Kidney glomerular epithelial cell (primary cell): ENCODE data around the gene GXYLT2.
"Not testable (repeated sequence)": the region's sequence is repeated elsewhere in the genome, so short reads cannot be mapped to it uniquely, and the experiment has no call there.

ENCODE experiments used
- DNase-seq: peaks from one replicate; lab custom pipeline; 2025; lab: John Stamatoyannopoulos, UW

The GXYLT2 gene

DNA sequence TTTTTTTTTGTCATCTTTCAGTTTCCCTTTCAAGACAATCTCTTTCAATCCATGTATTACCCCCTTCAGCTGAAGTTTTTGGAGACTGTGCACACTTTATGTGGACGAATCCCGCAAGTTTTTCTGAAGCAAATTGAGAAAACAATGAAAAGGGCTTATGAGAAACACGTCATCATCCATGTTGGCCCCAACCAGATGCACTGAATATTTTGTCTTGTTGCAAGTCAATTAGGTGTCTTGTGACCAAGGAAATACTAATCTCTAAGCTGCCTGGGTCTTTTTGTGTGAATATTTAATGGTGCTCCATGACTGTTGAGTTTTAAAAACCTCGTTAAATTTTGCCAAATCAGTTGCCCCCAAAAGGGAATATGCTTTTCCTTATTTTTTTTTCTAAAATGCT is 87.1 kb downstream of the GXYLT2 start:
- DNase-seq, result no peak

DNA sequence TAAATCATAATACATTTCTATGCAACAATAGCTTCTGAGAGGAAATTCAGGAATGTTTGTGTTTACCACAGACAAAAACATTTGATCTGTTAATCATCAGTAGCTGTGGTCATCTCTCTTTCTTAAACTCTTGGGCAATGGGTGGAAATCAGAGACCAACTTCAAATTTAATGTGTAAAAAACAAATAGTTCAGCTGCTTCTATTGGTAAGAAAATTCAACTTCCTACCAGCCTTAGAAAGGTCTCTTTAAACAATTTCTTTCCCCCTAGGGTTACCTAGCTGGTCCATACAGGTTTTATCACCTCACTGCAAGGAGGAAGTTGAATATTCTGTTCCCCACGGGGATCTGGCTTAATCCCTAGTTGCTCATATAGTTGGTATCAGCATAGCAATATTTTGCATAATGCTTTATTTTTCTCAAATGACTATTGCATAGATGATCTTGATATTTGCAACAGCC is 88.5 kb downstream of the GXYLT2 start:
- DNase-seq, result peak; percentile 13

DNA sequence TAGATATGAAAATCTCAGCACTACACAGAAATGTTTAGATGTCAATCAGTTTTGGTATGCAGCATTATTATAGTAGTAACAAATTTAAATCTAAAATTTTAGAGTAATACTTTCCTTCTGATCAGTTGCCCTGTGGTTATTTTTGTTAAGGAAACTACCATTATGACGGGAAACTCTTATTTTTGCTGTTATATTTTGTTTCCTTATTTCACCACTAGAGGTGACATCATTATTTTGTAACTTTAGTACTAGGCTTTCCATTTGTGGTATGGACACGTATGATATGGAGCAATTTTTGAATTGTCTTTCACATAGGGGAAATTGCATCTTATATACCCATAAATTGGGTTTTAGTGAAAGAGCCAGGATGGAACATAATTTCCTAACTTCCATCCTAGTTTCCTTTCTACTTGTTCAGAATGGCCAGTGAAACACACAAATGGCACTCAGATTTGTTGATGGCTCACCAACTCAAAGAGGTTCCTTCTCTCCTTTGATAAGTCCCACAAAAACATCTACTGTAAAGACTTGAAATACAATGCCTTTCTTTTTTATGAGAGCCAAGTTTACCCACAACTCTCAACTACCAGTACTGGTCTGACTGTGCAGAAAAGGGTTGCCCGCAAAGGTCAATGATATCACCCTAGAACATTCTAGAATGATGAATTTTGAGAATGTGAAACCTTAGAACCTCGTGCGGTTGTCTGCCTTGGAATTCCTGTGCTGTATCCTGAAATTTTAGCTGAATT is 89.4 kb downstream of the GXYLT2 start:
- no peak for DNase-seq

DNA sequence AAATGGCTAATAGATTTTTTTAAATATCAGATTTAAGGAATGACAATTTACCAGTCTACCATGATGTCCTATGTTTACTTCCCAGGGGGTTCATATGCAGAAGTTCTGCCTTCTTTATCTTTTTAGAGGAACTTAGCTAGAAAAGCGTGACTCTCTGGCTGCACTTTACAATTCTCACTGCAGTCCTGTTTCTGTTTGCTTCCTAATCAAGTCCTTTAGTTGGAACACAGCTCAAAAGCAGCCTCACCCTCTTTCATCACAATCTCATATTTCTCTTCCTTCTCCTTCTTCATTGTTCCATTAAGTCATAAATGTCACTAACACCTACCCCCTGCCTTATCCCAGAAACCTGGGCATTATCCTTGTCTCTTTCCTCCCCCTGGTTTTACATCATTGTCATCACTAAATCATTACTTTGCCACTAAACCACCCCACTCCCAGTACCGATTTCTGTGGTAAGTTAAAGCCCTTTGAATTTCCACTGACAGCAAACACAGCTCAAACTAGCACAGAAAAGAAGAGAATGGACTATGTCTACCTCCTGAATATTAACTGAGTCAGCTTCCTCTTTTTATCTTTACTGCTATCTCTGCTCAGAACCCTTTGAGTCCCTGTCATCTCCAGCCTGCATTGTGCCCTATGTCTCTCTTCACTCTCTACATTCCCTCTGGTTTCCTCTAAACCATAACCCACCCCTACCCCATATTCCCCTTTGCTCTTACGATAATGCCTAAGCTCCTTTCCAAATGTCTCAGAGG is 94.9 kb downstream of the GXYLT2 start:
- DNase-seq, result no peak

DNA sequence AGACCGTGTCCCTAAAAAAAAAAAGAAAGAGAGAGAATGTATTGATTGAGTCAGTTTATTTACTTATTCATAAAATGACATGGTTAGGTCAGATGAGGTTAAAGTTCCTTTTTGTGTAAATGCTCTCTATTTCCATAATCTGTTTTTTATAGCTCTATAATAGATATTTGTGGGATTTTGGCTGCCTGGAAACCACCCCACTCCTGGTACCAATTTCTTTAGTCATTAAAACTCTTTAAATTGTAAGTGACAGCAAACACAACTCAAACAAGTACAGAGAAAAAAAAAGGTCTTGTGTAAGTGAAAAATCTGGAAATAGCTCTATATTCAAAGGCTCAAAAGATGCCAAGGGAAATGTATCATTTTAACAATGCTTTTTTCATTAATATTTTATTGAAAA is 97.7 kb downstream of the GXYLT2 start:
- DNase-seq, result no peak

DNA sequence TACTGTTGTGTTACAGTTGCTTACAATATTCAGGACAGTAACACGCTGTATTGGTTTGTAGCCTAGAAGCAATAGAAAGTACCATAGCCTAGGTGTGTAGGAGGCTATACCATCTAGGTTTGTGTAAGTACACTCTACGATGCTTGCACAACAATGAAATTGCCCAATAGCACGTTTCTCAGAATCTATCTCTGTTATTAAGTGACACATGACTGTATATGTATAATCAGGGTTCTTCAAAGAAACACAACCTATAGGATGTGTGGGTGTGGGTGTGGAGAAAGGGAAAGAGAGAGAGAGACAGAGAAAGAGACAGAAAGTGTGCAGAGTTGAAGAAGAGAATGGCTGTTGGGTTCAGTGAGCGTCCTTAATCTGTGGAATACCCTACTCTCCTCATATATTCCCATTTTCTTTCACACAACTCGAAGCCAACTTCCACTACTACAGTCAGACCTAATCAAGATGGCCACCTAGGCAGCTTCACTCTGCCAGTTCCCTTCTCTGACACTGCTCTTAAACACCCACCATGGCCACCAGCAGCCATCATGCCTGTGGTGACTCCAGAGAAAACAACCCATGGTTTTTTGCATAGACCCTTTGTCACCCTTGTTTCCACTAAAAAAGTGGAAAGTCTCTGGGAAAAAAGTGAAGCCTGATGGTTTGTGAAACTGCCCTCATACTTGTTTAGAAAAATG is 103.0 kb downstream of the GXYLT2 start:
- DNase-seq, result no peak

DNA sequence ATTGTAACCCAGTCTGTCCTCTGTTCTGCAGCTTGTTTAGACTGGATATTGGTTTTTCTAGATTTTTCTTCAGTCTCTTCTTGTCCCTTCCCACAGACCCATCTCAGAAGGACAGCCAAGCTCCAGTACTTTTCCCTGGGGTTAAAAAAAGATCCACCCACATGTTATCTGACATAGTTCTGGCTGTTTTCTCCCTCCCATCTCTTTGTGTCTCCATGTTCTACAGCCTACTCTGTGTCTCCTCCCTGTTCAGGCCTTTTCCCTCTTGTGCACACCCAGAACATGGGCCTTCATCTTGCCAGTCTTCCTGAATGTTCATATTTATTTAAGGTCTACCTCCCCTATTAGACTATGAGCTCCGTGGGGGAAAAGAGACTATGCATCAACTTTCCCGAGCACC is 103.7 kb downstream of the GXYLT2 start:
- no peak for DNase-seq

DNA sequence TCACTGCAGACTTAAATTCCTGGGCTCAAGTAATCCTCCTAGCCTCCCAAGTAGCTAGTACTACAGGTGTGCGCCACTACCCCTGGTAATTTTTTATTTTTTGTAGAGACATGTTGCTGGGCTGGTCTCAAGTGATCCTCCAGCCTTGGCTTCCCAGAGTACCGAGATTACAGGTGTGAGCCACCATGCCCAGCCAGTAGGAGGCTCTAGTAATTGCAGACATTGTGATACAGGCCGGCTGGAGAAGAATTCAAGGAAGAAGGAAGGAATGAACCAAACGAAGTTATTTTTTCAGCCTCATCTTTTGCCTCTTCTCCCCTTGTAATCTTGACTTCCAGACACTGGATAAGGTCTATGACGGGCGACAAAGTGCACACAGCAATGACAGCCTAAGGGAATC is 105.5 kb downstream of the GXYLT2 start:
- DNase-seq, result no peak

DNA sequence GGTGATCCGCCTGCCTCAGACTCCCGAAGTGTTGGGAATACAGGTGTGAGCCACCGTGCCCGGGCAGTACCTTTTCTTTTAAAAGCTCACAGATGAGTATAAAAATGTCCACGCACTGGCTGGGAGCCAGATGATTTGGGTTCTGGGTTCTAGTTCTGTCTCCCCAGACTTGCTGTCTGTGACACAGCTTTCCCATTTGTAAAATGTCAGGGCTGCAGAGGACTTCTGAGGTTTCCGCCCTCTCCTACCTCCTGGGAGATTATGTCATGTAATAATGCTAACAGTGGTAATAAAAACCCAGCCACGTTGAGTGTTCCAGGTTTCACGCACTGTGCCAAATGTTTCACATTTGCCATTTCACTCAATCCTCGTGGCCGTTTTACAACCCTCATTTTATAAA is 107.5 kb downstream of the GXYLT2 start:
- DNase-seq, result no peak

DNA sequence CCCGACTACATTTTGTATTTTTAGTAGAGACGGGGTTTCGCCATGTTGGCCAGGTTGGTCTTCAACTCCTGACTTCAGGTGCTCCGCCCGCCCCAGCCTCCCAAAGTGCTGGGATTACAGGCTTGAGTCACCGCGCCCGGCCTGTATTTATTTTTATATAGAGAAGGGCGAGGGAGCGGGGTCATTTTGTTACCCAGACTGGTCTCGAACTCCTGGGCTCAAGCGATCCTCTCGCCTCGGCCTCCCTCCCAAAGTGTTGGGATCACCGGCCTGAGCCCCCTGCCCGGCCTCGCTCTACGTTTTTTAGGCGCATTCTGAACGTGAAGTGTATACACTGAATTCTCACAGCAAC is 108.3 kb downstream of the GXYLT2 start:
- no peak for DNase-seq

DNA sequence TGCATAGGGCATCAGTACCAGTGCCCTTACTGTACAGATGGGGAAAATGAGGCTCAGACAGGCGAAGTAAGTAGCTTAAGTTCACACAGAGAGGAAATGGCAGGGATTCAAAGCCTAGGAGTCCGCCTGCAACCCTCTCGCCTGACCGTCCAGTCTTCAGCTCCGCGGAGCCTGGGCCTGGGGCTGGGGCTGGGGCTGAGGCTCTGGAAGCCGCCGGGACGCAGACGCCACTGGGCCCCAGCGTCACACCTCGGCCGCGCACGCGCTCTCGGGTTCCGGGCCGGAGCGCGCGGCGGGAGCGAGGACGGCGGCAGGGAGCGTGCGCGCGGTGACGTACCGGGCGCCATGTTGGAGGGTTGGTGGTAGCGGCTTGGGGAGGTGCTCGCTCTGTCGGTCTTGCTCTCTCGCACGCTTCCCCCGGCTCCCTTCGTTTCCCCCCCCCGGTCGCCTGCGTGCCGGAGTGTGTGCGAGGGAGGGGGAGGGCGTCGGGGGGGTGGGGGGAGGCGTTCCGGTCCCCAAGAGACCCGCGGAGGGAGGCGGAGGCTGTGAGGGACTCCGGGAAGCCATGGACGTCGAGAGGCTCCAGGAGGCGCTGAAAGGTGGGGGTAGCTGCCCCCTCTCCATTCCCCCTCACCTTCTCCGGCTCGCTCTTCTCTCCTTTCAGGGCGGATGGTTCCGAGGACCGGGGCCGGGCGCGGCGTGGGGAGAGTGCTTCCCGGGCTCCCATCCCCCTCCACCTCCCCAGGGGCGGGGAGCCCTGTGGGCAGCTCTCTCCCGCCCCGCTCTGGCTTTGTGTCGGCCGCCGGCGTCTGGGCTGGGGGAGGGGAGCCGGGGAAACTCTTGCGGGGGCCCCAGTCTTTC is 108.9 kb downstream of the GXYLT2 start, which contains the start of gene PPP4R2:
Gene PPP4R2 (plus strand): TSS at position 339 of the 861 bp plus-strand sequence. CDS start 227 bp downstream, at position 566.
- peak; percentile 84 for DNase-seq

DNA sequence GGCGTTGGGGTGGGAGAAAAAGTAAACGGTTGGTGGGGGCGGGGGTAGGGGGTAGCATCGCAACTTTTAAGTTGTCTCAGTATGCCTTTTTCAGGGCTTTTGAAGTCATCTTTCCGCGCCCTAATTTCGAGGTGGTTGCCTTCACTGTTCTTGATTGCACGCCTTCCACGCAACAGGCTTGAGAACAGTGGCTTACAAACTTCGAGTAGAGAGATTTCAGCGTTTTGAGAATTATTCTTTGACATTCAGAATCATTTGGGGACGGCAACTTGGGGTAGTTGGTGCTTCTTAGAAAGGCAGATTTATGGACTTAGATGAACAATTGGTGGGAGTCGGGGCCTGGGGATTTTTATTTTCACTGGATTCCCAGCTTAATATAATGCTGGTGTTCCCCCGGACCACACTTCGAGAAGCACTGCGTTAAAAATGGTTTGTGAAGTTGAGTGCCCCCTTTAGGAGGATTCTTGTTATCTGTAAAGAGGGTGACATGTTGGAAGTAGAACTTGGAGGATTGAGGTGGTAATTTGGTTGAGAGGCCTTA is 109.6 kb downstream of the GXYLT2 start:
- peak; percentile 63 for DNase-seq

DNA sequence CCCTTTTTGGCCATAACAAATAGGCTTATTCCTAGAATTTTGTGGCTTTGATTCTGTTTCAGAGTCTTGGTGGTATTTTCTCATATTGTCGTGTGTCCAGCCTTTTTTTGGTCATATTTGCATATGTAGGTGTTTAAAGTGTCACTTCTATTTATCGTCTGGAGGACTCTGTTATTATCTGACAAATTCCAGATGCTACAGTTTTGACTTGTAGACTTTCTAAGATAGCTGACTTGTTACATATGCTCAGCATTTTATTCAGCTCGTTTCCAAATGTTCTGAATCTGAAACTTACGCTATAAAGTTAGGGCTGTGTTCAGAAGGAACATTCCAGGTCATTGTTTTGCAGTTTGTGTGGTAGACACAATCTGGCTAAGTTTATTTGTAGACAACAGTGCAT is 110.6 kb downstream of the GXYLT2 start:
- DNase-seq, result no peak

DNA sequence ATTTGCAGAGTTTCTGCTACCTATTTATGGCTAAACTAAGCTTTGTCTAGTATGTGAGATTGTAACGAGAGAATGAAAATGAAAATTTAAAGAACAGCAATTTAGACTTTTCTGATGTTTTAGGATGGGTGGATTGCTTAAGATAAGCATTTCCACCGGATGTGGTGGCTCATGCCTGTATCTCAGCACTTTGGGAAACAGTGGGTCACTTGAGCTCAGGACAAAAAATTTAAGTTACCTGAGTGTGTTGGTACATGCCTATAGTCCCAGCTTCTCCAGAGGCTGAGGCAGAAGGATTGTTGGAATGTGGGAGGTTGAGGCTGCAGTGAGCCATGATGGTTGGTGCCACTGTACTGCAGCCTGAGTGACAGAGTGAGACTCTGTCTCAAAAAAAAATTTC is 112.1 kb downstream of the GXYLT2 start:
- DNase-seq, result no peak

DNA sequence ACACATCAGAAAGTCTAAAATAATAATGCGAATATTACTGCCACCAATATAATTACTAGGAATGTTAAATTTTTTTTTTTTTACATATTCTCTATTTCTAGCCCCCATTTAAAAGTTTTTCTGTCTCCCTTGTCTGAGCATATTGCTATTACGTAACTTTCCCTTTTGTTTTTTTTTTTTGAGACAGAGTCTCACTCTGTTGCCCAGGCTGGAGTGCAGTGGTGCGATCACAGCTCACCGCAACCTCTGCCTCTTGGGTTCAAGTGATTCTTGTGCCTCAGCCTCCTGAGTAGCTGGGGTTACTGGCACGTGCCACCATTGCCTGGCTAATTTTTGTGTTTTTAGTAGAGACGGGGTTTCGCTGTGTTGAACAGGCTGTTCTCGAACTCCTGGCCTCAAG is 115.2 kb downstream of the GXYLT2 start:
- not testable (repeated sequence) for DNase-seq

DNA sequence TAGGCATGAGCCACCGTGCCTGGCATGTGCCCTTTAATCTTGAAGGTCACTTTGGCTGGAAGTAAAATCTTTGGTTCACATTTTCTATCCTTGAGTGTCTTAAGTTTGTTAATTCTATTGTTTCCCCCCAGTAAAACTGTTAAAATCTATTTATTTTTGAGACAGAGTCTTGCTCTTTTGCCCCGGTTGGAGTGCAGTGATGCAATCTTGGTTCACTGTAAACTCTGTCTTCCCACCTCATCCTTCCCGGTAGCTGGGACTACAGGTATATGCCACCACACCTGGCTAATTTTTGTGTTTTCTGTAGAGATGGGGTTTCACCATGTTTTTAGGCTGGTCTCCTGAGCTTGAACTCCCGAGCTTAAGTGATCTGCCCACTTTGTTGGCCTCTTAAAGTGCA is 116.5 kb downstream of the GXYLT2 start:
- DNase-seq, result no peak

DNA sequence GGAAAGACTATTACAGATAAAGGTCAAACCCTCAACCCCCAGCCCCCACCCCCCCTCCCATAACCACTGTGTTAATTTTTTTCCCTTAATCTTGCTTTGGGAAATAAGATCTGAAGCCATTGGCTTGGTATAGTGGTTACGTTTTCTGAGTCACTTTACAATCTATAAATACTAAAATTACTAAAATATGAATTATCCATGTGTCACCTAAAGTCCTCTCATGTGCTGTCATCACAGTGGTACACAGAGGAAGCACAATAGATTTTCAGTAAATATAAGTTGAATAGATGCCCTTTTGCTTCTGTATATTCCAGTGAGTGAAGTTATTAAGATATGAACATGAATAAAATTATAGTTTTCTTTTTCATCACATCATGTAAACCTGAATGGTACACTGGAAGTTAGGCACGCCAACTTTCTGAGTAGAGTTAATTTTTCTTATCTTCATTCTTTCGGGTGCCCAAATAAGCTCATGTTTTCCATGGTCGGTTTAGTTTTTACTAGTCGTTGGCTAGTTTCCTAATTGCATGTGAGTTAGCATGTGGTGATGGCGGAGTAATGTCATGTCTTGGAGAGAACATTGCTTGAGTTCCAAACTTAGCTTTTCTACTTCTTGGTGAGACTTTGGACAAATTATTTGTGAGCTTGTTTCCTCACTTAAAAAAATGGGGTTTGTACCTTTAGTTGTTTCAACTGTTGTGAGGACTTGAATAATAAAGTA is 120.3 kb downstream of the GXYLT2 start:
- no peak for DNase-seq

DNA sequence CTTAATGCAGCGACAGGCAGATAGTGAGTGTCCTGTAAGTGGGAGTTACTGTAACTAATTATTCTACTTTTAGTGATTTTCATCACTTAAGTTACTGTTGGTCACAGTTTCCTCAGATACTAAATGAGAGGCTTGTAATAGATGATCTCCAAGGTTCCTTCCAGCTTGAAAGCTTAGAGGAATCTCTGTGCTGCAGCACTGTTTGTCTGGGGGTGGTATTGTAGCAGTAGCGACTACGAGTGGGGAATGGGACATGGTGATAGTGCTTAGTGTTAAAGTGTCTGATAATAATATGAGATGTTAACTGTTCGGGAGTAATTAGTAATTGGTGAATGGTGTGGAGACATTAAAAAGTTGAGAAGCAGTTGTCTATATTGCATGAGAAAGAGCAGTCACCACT is 121.2 kb downstream of the GXYLT2 start:
- DNase-seq, result no peak

DNA sequence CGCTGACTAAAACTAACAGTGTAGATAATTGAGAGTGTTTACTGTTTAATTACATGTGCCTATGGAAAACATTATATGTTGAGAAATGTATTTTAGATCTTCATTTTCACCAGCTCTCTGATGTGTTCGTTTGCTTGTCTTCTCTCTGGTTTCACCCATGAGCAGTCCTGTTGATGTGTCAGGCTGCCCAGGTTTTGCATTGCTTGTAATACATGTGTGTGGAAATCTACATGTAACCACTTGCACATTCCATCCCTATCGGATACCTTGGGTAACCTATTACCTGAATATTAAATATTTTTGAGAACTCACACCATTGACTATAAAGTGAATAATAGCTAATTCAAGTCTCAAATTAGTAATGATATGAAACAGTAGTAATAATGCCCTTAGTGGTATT is 121.9 kb downstream of the GXYLT2 start:
- no peak for DNase-seq

DNA sequence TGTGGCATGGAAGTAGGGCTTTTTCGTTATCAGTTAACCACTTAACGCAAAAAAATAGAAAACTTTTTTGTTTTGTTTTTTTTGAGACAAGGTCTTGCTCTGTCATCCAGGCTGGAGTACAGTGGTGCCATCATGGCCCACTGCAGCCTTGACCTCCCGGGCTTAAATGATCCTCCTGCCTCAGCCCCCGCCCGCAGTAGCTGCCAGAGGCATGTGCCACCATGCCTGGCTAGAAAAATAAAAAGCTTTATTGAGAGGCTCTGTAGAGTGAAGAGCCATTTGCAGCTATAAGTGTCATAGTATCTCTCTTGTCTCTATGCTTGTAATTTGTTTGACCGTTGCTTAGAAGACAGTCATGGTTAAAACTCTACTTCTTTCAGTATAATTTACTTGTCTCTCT is 122.3 kb downstream of the GXYLT2 start:
- DNase-seq, result no peak

DNA sequence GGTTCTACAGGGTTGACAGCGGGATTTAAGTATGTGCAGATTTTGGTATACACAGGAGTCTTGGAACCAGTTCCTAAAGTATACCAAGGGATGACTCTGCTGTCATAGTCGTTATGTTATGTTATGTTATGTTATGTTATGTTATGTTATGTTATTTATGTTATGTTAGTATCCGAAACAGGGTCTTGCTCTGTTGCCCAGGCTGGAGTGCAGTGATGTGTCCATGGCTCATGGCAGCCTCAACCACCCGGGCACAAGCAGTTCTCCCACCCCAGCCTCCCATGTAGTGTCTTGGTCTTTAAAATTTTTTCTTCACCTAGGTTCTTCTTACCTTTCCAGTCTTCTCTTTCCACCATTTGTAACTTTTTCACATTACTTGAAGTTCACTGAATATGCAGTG is 130.5 kb downstream of the GXYLT2 start:
- DNase-seq, result no peak
